Upper lobe of right lung (tissue), 1 donor: Measurements from ENCODE around the gene PPP1R36. TPM values are rescaled to one million over a fixed set of nuclear protein-coding genes. Genes with fewer than 3 reads are reported as not detected.

Source experiments
- ATAC-seq: fragments of 200-7000 bp; cut with Tn5 transposase; one replicate; pipeline ENCODE4 v1.9.1; 2020; ENCODE audit warnings: mild to moderate bottlenecking, moderate library complexity
- DNase-seq: peaks from one replicate; pipeline ENCODE4 v3.0.0-alpha.2; 2020
- H3K27ac ChIP-seq: fragments of 200-600 bp; one replicate; pipeline ENCODE4 v1.8.0; 2022
- H3K27me3 ChIP-seq: fragments of 200-600 bp; one replicate; pipeline ENCODE4 v1.8.0; 2022; ENCODE audit warnings: mild to moderate bottlenecking
- H3K36me3 ChIP-seq: fragments of 200-600 bp; one replicate; pipeline ENCODE4 v1.8.0; 2022
- H3K4me1 ChIP-seq: fragments of 200-600 bp; one replicate; pipeline ENCODE4 v1.8.0; 2022
- H3K4me3 ChIP-seq: fragments of 200-600 bp; one replicate; pipeline ENCODE4 v1.8.0; 2022; ENCODE audit warnings: mild to moderate bottlenecking
- H3K9me3 ChIP-seq: fragments of 200-600 bp; one replicate; pipeline ENCODE4 v1.8.0; 2022
- intact Hi-C: fragments of 100-400 bp; cut with DNase I; formaldehyde crosslinking; loops from one replicate; pipeline ENCODE4 v1.11.0; 2022
- long read RNA-seq: library from polyadenylated mRNA; unstranded; transcript quantifications from one replicate; pipeline ENCODE4 v2.0.0, GENCODE V29; 2021
- total RNA-seq: library from RNA; stranded (reverse); fragmentation: NEBNext Ultra II Directional; extraction: Animal tissue kit (Norgen Biotek cat#: 25700); gene quantifications from one replicate; pipeline ENCODE4 v1.2.1, GENCODE V29; 2021
- TF ChIP-seq, protein P1 (sequence below): fragments of 200-600 bp; IDR thresholded peaks from one replicate; pipeline ENCODE4 v1.8.0; 2022; ENCODE audit warnings: antibody characterized with exemption
- donor health status: DM: no; HTN: yes; CAD: no; lungs with severe emphysema.

The PPP1R36 gene, protein sequence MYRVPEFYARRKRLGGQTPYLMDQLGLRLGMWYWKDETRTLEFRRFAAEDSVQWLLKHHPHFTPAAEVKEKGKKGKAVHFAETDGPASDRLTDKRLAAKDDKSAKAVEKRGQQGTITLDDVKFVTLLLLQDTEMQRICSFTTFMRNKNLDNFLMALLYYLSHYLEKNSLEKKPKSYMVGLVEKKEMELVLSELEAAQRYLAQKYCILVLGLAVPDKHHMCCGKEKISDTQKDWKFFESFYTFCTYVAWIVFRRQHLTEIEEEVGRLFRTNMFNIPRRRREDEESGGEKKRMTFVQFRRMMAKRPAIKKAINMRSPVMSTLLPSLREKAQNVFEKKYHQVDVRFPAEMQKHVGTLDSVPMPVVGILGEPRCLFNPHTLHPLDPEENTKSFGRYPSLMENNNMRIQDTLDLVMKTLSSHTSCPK
- total RNA-seq = 0.46 TPM
- long read RNA-seq = 0 reads

DNA sequence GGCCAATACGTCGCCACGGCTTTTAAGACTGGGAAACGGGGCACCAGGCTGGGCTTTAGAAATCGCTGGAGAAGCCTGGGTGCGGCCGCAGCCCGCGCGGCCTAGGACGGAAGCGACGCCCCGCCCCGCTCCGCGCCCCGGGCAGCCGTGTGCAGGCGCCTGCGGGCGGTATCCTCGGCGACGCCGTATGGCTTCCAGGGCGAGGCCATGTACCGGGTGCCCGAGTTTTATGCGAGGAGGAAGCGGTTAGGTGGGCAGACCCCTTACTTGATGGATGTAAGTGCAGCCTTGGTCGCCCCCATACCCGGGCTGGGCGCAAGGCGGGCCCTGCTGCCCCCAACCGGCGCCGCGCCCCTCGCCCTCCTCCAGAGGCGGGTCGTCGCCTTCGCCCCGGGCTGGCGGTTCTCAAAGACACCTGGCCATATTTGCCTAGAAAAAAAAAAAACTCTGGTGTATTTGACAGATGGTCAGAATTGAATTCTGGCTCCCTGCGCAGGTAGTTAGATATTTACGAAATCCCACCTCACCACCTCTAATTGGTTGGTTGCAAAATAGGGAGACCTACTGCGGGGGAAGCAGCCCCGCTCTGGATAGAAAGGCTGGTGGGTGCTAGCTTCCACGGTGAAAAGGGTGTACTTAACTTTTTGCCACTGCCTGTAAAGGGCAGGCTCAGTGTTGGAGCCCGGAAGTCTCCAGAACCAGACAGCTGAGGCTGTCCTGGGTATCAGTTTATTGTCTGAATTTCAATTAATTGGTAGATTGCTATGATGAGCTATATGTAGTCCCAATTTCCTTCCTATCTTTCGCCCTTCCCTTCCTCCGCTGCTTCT is at the start of gene PPP1R36:
PPP1R36 (plus strand) TSS at position 171 of the 830 bp plus-strand sequence; CDS start at position 208, 37 bp downstream.
- Histone ChIP-seq H3K4me1 (peaks cover 15% of the 10 kb centered on the region), H3K27ac (no peak within 1 kb of the TSS), H3K27me3 (no peaks in the 10 kb centered on the region), H3K9me3 (no peaks in the 10 kb centered on the region), H3K36me3 (no peaks in the 10 kb centered on the region), H3K4me3 (peak within 1 kb of the TSS; percentile 45)
- DNase-seq (peak; percentile 74), ATAC-seq (peak; percentile 97)
- TF ChIP-seq, protein P1, sequence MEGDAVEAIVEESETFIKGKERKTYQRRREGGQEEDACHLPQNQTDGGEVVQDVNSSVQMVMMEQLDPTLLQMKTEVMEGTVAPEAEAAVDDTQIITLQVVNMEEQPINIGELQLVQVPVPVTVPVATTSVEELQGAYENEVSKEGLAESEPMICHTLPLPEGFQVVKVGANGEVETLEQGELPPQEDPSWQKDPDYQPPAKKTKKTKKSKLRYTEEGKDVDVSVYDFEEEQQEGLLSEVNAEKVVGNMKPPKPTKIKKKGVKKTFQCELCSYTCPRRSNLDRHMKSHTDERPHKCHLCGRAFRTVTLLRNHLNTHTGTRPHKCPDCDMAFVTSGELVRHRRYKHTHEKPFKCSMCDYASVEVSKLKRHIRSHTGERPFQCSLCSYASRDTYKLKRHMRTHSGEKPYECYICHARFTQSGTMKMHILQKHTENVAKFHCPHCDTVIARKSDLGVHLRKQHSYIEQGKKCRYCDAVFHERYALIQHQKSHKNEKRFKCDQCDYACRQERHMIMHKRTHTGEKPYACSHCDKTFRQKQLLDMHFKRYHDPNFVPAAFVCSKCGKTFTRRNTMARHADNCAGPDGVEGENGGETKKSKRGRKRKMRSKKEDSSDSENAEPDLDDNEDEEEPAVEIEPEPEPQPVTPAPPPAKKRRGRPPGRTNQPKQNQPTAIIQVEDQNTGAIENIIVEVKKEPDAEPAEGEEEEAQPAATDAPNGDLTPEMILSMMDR = no peak
- intact Hi-C loops = no loop called here

DNA sequence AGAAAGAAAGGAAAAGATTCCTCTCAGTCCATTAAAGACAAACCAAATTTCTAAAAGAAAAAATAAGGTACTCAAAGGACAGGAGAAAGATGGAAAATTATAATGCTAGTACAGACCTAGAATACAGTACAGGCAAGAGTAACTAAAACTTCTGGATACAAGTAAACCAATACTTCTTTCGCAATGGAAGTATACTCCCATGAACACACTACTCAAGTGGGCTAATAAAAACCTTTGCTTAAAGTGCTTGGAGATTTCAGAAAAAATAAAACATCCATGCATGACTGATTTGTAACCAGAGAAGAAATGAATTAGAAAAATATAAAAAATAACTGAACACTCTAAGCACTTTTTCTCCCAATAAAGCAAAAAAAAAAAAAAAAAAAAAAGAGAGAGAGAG is 49.7 kb upstream of the PPP1R36 start:
- Histone ChIP-seq H3K36me3 (peaks cover 11% of the 10 kb centered on the region), H3K27me3 (no peaks in the 10 kb centered on the region), H3K27ac (no peak overlapping the region), H3K9me3 (no peaks in the 10 kb centered on the region), H3K4me3 (no peak overlapping the region), H3K4me1 (peaks cover 27% of the 10 kb centered on the region)
- no peak for DNase-seq
- intact Hi-C loops = no loop called here
- ATAC-seq = no peak
- TF ChIP-seq, protein P1 = no peak

DNA sequence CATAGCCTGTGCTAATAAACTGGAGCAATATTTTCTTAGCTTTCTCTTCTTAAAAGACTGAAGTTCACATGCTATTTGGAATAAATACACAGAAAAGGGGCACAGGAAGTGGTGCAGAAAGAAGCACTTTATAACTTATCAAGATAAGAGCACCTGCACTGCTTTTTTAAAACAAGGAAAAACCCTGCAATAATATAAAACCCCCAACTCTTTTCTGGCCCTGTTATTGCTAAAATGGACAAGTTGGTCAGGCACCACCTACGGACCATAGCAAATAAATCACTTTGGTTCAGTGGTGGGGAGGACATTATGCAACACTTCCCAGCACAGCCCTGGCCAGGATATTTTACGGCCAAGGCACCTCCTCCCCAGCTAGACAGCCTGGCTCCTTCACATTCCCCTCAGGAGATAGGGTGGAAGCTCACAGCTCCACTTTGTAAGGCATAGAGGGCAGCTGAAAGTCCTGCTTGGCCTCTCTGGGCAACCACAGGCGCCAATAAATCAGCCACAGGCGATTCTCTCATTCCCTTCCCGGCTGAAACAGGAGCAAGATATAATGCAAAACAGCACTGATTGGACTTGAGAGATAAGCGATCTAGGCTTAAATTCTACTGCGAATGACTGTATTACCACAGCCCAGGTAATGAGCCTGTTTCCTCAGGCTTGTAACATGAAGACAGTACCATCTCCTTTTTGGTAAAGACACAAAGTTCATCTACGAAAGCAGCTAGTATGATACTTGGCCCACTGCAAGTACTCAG is 48.2 kb upstream of the PPP1R36 start:
- H3K4me3 ChIP-seq = peak overlapping the region; percentile 90
- H3K27me3 ChIP-seq = no peaks in the 10 kb centered on the region
- intact Hi-C loops = no loop called here
- peak overlapping the region; percentile 98 for H3K27ac ChIP-seq
- peaks cover 5% of the 10 kb centered on the region for H3K36me3 ChIP-seq
- no peaks in the 10 kb centered on the region for H3K9me3 ChIP-seq
- DNase-seq (peak; percentile 66), ATAC-seq (peak; percentile 3)
- TF ChIP-seq, protein P1 = no peak
- H3K4me1 ChIP-seq = peaks cover 29% of the 10 kb centered on the region

DNA sequence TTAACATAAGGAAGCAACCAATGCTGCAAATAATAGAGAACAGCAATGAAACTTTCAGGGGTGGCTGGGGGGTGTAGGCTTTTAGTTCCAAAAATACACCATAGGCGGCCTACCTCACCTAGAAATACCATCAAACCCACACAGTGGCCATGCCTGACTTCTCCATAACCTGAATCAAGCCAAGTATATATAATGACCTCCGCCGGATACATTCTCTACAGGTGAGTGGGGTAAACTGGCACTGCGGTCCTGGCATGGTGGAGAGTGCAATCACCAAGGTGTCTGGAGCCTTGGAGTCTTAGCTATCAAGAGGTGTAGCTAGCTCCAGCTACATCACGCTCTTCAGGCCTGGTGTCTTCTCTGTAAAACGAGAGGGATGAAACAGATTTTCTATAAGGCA is 47.3 kb upstream of the PPP1R36 start:
- H3K36me3 ChIP-seq = peaks cover 5% of the 10 kb centered on the region
- TF ChIP-seq, protein P1 = no peak
- H3K27me3 ChIP-seq = no peaks in the 10 kb centered on the region
- peak overlapping the region; percentile 98 for H3K27ac ChIP-seq
- H3K4me3 ChIP-seq = peak overlapping the region; percentile 90
- H3K4me1 ChIP-seq = peaks cover 38% of the 10 kb centered on the region
- H3K9me3 ChIP-seq = no peaks in the 10 kb centered on the region
- DNase-seq (no peak), ATAC-seq (no peak)
- intact Hi-C loops = no loop called here

DNA sequence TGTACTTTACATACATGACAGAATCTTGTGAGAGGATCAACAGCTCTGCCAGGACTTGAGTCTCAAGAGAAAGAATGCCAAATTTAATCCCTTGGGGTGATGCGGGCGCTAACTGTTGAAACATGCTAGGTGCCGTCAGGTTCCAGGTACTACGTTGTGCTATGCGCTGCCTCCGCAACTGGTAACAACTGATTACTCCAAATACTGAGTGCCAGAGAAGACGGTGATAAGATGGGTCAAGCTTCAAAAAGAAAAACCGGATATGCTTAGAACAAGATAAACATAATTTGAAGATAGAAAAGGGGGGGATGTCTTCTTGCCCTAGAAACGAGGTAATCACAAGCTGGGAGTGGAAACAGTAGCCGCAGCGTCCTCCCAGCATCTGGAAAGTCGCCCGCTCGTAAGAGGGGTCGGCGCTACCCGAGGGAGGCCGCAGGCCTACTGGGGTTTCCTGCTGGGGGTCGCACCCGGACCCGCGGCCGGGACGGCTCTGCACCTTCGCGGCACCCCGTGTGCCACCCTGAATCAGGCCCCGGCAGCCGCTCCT is 46.8 kb upstream of the PPP1R36 start:
- peak overlapping the region; percentile 90 for H3K4me3 ChIP-seq
- H3K36me3 ChIP-seq = peaks cover under 1% of the 10 kb centered on the region
- H3K27ac ChIP-seq = peak overlapping the region; percentile 98
- no peak for DNase-seq
- TF ChIP-seq, protein P1 = no peak
- H3K4me1 ChIP-seq = peaks cover 42% of the 10 kb centered on the region
- H3K9me3 ChIP-seq = no peaks in the 10 kb centered on the region
- ATAC-seq = no peak
- intact Hi-C loops = no loop called here
- H3K27me3 ChIP-seq = no peaks in the 10 kb centered on the region
